NCI-H2227 (cell line): ENCODE results near the gene NTN5.

Source experiments
- DNase-seq: peaks from one replicate; lab custom pipeline; 2025; ENCODE audit not compliant: unreplicated experiment; lab: John Stamatoyannopoulos, UW

Gene NTN5

DNA sequence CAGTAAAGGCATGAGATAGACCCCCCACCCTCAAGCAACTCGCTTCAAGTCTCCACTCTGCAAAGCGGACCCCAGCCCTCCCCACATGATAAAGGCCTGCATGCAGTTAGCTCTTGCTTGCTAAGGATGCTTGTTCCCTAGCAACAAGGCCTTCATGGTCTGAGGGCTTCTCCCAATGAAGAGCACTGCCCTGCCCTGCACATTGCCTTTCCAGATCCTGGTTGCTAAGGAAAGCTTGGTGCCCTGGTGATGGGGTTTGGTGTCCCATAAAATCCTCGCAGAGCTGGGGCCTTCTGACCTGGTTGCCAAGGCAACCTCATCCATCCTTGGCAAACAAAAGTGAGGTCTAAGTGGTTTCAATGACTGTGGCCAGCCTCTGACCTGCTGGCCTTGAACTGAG lies 41.6 kb downstream of the NTN5 start:
- DNase-seq = peak; percentile 36

DNA sequence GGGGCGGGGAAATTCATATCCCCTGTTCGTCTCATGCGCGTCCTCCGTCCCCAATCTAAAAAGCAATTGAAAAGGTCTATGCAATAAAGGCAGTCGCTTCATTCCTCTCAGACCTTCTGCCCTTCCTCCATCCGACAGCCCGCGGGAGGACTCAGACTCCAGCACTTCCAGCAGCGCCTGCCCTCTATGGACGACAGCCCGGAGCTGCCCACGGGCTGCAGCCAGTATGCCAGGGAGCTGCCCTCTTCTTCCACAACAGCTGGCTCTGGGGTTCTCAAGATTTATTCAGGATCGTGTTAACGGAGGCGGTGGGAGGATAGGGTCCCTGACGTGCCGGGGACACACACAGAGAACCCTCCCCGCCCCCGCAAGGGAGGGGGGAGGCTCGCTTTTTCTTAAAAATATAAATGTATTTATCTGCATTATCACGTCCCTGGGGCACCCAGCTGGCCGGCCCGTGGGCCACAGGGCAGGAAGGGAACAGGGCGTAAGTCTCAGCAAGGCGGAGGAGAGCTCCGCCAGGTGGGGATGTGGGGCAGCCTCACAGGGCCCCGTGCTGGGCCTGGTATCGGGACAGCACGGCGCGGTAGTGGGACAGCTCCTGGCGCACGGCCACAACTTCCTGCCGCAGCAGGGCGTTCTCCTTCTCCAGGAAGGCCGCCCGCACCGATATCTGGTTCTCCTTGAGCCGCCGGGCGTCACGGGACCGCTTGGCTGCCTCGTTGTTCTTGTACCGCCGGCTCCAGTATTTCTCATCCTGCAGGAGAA lies 42.3 kb downstream of the NTN5 start:
- DNase-seq = no peak

DNA sequence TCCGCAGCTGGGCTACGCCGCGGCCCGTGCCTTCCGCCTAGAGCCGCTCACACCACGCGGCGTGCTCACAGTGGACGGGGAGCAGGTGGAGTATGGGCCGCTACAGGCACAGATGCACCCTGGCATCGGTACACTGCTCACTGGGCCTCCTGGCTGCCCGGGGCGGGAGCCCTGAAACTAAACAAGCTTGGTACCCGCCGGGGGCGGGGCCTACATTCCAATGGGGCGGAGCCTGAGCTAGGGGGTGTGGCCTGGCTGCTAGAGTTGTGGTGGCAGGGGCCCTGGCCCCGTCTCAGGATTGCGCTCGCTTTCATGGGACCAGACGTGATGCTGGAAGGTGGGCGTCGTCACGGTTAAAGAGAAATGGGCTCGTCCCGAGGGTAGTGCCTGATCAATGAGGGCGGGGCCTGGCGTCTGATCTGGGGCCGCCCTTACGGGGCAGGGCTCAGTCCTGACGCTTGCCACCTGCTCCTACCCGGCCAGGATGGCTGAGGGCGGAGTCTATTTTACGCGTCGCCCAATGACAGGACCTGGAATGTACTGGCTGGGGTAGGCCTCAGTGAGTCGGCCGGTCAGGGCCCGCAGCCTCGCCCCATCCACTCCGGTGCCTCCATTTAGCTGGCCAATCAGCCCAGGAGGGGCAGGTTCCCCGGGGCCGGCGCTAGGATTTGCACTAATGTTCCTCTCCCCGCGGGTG lies 43.1 kb downstream of the NTN5 start:
- DNase-seq = no peak

DNA sequence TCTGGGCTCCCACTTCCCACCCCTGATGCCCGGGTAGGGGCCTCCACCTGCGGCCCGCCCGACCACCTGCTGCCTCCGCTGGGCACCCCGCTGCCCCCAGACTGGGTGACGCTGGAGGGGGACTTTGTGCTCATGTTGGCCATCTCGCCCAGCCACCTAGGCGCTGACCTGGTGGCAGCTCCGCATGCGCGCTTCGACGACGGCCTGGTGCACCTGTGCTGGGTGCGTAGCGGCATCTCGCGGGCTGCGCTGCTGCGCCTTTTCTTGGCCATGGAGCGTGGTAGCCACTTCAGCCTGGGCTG lies 43.6 kb downstream of the NTN5 start:
- no peak for DNase-seq

DNA sequence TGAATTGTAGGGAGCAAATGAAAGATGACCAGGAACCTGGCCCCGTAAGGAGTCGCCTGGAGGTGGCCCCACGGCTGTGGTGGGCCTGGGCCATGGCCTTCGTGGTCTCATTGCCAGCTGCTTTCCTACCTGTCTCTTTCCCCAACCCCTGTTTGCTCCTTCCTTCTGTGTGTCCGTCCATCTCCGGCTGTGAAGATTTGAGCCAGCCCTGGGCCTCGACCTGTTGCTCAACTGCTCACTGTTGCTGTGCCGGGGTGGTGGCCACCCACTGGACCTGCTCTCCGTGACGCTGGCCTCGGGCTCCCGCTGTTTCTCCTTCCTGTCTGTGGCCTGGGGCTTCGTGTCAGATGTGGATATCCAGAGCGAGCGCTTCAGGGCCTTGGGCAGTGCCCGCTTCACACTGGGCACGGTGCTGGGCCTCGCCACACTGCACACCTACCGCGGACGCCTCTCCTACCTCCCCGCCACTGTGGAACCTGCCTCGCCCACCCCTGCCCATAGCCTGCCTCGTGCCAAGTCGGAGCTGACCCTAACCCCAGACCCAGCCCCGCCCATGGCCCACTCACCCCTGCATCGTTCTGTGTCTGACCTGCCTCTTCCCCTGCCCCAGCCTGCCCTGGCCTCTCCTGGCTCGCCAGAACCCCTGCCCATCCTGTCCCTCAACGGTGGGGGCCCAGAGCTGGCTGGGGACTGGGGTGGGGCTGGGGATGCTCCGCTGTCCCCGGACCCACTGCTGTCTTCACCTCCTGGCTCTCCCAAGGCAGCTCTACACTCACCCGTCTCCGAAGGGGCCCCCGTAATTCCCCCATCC lies 44.1 kb downstream of the NTN5 start:
- DNase-seq = no peak

DNA sequence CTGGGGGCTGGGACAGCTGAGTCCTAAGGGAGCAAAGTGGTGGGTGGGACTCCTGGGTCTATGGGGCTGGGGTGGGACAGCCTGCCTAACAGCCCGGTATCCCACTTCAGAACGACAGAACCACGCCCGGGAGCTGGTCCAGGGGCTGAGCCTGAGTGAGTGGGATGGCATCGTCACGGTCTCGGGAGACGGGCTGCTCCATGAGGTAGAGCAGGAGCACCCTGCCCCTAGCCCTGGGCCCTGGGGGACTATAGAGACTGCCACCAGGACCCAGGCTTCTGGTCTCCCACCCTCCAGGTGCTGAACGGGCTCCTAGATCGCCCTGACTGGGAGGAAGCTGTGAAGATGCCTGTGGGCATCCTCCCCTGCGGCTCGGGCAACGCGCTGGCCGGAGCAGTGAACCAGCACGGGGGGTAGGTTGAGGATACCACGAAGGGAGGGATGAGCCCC lies 44.9 kb downstream of the NTN5 start:
- no peak for DNase-seq

DNA sequence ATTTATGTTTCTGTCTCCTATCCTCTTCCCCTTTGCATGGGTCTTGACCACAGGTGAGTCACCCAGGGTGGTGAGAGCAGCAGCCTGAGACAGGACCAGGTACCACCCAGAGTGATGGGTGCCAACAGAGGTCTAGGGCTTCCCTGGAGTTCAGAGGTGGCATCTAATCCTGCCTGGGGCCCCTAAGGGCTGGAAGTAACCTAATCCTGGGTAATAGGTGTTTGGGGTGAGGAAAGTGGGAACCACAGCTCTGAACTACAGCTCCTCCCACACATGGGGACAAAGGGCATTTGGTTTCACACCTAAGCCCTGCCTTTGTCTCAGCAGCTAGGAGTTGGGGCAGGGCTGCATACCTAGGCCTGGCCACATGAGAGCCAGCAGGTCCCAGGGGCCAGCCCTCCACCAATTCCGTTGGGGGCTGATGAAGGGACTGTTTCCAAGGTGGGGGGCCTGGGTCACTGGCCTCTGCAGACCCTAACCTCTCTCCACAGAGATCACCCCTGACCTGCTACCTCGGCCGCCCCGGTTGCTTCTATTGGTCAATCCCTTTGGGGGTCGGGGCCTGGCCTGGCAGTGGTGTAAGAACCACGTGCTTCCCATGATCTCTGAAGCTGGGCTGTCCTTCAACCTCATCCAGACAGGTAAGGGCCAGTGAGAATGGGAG lies 45.5 kb downstream of the NTN5 start:
- no peak for DNase-seq

DNA sequence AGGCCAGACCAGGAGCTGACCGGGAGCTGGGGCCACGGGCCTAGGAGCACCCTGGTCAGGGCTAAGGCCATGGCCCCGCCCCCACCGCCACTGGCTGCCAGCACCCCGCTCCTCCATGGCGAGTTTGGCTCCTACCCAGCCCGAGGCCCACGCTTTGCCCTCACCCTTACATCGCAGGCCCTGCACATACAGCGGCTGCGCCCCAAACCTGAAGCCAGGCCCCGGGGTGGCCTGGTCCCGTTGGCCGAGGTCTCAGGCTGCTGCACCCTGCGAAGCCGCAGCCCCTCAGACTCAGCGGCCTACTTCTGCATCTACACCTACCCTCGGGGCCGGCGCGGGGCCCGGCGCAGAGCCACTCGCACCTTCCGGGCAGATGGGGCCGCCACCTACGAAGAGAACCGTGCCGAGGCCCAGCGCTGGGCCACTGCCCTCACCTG lies 46.9 kb downstream of the NTN5 start:
- DNase-seq = no peak

DNA sequence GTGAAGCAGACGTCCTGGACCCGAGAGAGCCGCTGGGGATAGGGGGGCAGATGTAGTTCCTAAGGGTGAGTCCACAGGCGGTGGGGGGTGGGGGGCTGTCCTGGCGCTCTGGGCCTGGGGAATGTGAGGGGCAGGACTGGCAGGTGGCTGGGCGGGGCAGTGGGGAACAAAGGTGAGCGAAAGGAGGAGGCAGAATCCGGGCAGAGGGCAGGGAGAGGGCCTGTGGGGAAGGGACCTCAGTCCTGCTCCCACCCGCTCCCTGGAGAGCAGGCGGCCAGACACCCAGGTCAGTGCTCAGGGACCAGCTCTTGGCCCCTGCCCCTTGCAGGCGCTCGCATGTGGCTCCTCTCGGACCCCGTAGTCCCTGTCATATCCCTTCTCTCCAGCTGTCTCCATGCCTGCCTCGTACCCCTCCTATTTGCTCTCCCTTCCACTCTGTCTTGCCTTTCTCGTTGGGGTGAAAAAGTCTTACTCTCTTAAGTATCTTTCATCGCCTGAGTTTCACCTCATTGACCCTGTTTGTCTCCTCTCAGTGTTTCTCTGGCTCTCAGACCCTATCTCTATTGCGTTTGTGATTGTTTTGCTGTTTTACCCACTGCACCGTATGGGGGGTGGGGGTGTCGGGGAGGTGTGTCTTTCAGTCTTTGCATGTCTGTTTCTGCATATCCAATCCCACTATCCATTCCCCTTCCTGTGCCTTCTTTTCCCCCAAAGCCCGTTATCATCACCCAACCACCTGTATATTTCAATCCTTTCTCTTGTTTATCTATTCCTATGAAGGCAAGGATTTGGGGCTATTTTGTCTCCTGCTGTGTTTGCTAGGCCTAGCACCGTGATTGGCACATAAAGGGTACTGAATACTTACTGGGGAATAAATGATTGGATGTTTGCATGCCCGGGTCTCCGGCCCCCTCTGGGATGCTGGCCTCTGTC lies 47.8 kb downstream of the NTN5 start:
- no peak for DNase-seq

DNA sequence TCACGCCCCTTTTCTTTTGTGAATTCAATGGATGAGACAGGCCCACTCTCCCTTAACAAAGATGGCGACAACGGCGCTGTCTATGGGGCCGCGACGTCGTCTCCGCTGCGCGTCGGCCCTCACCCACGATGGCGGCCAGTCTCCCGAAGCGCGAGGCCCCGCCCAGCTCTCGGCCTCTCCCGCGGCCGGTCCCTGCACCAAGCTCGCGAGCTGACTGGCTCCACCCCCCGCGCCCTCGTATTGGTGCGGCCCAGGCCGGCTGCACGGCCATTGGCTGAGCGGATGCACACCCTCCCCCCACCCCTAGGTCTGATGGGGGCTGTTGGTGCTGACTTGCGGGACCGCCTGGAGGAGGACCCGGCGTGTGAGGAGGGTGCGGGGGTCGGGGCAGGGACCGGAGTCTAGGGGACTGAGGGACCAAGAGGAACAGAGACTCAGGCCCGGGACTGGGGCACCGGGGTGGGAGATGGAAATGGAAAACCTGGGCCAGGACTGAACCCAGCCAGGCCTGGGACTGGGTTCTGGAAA lies 48.7 kb downstream of the NTN5 start:
- peak; percentile 98 for DNase-seq

DNA sequence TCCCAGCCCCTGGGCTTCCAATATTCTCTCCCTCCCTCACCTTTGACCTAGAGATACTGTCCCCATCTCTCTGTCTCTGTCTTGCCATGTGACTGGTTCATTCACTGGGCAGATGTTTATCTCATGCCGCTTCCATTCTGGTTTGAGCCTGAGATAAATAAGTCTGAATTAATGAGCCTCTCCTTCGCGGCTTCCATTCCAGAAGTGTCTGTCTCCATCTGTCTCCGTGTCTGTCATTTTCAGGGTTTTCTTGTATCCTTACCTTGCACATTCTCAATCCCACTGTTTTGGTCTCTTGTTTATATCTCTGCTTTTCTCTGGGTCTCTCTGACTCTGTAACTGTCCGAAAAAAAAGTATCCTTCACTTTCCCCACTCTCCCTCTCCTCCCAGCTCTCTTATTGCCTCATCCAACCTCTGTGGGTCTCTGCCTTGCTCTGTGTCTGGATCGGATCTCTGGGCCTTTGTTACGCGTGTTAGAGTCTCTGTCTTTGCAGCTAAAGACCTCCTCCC lies 49.2 kb downstream of the NTN5 start:
- DNase-seq = peak; percentile 26

DNA sequence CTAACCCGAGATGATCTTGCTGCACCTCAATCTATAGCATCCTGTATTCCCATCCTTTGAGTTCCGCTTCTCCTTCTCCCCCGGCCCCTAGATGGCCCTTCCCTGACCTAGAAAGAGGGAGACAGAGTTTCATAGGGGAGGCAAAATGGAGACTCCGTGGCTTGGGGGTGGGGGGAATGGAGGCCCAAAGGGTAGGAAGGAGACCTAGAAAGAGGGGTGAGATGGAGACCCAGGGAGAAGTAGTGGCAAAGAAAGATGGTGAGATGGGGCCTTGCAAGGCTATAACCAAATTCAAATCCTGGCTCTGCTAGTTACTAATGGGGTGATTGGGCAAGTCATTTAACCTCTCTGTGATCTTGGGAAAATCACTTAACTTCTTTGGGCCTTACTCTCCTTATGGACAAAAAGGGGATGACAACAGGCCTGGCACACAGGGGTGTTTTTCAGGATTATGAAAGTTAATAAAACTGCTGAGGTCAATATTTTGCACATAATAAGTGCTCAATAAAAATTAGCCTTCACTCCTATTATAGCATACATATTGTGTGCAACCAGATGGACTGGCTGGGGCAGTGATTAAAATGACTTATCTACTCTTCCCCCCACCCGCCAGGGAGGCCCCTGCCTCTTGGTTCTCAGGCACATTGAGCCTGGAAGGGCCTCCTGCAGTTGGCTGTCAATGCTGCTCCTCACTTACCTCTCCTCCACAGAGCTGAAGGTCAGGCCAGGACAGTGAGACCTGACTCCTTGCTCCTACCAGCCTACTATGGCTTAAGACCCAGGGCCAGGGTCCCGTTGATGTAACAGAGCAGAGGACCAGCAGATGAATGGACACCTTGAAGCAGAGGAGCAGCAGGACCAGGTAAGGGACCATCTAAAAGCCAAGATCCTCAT lies 52.9 kb downstream of the NTN5 start:
- DNase-seq = no peak

DNA sequence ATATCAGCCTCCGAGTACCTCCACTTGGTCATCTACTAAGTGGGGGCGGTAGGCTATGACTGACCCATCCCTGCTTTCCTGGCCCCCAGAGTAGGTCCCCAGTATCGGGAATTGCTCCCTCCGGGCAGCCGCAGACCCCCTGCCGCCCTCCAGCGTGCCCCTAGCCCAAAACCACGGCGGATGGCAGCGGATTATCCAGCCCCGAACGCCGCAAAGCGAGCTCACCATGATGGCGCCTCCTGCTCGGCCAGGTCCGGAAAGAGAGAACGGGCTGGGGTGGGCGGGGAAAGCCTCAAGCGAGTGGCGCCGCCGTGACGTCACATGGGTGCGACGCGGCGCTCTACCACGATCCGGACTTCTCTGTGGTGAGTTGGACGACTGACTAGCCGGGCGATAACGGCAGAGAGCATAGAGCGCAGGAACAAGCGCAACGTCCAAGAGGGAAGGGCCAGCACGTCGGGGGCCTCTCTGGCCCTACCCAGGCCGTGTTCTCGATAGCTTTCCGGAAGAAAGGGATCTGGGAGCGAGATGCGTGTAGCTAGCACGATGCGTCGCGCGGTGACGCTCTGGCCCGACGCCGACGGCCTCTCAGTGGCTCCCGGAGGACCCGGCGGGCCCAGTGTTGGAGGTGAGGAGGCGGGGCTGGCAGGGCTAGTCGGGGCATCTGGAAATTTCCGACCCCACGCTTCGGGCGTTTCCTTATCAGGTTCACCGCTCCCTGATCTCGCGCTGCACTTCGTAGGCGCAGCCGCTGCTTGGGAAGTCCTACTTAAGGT lies 53.7 kb downstream of the NTN5 start, which contains the start of the genes RPL18 and SPHK2:
TSS of gene RPL18 (minus strand) at position 263 of the 776 bp plus-strand sequence. CDS start at position 228, 35 bp downstream.
TSS of gene SPHK2 (plus strand) at position 591 of the 776 bp plus-strand sequence. CDS start 1,009 bp downstream, outside the sequence.
- peak; percentile 97 for DNase-seq

DNA sequence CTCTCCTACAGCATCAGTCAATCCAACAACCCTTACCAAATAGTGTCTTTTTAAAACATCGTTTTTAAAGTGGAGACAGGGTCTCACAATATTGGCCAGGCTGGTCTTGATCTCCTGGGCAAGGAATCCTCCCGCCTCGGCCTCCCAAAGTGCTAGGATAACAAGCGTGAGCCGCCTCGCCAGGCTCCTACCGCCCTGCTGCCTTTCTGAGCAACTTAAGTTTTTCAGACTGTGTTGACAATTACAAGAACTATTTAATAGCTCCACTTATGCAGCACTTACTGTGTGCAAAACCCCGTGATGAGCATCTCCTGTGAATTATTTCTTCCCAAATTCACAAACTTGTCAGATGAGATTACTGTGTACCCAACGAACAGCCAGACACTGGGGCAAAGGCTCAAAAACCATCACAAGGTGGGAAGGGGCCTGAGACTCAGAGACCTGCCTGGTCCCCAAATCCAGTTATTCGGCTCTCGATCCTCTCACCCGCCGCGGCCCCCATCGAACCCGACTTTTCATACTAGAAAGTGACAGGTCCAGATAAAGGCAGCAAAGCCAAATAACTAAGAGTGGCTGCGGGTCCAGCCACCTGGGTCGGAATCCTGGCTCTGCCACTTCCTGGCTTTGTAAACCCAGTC lies 54.4 kb downstream of the NTN5 start:
- DNase-seq = no peak

DNA sequence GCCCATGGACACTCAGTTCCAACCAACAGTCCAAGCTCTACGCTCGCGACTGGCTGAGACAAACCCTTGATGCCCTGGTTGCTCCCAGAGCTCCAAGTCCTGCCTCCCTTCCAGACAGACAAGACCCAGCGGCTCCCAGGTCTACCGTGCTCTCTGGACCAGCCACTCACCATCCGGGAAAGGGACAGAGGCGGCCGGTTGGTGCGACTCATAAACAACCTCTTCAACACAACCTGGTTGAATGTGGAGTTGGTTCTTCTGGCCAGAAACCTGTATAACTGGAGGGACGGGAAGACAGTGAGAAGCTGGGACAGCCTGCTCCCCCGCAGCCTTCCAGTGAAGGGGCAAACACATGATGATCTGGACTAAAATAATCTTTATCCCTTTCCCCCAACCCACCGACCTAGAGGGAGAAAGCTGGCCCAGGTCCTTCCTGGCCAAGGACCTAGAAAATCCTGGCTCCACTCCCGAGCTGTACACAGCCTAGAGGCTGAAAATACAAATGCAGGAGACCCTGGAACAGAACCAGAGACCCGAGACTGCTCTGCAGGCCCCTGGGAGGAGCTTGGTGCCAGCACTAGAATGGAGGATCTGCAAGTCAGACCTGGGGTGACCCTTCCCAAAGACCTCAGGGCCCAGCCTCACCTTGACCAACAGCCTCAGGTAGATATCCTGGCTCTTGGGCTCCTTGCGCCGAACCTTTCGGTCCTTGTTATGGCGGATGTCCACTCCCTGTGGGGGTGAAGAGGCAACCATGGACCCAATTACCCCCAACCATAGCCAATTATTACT lies 55.5 kb downstream of the NTN5 start:
- no peak for DNase-seq

DNA sequence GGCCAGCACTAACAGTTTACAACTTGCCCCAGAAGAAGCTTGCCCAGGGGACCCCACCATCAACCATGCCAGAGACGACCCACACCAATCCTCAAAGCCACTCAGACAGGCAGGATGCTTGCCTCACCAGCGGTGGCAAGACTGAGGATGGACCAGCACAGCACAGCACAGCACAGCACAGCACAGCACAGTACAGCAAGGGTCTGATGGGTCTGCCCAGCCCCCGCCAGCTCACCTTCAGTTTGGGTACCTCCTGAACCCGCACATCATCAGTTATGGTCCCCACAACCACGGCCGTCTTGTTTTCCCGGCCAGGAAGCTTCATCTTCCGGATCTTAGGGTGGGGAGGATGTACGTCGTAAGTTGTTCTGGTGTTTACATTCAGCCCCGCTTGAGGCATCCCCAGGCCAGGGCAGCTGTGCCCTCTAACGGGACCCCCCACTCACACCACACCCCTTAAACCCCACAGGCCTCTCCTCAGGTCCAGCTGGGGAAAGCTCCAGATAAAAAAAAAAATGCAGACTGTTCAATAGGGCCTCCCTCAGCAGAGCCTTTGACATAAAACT lies 56.2 kb downstream of the NTN5 start:
- no peak for DNase-seq
